ENCODE measurements around the gene CHST2.

GRCh38 chr3:143089965-143090364 lies 29.6 kb upstream of the CHST2 start:
- TF ChIP-seq POLR2A (IDR thresholded peaks at IDR 0.05) (no peak), CTCF (IDR thresholded peaks at IDR 0.05) (no peak)
